Left lobe of liver (tissue), 2 donors: ENCODE data around the gene TIE1. TPM values are rescaled to one million over a fixed set of nuclear protein-coding genes. Genes with fewer than 3 reads are reported as not detected.

Experiments
- ATAC-seq: fragments of 200-7000 bp; cut with Tn5 transposase; one replicate; pipeline ENCODE4 v1.9.1; 2020; ENCODE audit warnings: mild to moderate bottlenecking, moderate library complexity
- DNase-seq: peaks from one replicate; pipeline ENCODE4 v3.0.0-alpha.2; 2020; ENCODE audit warnings: low spot score
- total RNA-seq: library from RNA; stranded (reverse); gene quantifications from one replicate; pipeline ENCODE4 v1.2.1, GENCODE V29; 2021
- donor health status: DM: no; HTN: no; CAD: no; lungs with moderate emphysema.
- donor health status: DM: no; HTN: yes; CAD: no.

The TIE1 gene
- total RNA-seq, 1 donor from 2014 or later, result 8.5 TPM

- no peak for ATAC-seq
- DNase-seq, result no peak
Observed at GRCh38 chr1:43292679-43293078, 8.1 kb upstream of the TIE1 start.

DNA sequence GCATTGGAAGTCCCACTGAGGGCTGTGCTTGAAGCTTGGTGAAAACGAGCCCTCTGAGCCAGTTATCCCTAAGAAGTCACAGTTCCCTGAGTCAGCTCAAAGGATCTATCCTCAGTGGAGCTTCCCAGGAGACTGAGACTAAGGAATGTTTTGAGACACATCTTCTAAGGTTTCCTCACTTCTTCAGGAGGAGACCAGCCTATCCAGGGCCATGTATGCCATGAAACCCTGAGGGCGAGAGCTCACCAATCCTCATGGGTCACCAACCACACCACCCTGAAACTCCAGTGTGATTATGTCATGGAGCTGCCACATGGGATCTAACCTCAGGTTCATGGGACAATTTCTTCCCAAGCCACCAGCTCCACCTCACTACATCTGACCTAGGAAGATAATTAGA lies 7.6 kb upstream of the TIE1 start:
- ATAC-seq, result no peak
- no peak for DNase-seq

DNA sequence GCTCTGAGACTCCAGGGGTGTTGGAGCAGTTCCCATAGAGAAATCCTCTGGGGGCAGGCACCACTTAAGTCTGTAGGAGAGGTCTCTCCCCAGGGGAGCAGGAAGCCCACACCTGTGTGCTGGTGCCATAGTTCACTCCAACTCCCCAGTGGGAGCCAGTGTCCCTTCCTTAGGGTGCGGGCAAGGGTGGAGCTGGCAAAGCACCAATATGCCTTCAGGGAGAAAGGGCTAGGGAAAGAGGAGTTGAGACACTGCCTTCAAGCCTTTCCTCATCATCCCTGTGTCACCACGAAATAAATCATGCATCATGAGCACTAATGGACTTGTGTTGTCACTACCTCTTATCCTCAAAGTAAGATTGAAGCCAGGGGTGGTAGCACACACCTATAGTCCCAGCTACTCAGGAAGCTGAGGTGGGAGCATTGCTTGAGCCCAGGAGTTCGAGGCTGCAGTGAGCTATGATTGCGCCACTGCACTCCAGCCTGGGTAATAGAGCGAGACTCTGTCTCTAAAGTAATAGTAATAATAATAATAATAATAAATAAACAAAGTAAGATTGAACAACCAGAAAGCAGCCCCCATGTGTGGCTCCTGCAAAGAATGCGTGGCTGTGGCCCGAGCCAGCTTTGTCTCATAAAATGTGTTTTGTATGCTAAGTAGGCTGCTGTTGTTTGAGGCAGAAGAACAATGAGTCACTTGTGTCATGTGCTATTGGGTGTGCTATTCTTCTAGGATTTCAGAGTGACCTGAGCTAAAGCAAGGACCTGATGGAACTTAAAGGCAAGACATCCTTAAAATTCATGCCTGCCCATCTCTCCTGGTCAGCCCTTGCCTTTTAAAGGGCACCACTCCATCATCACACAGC lies 6.7 kb upstream of the TIE1 start:
- DNase-seq (no peak), ATAC-seq (no peak)

- DNase-seq (no peak), ATAC-seq (no peak)
Observed at GRCh38 chr1:43294761-43295160, 6.0 kb upstream of the TIE1 start.

DNA sequence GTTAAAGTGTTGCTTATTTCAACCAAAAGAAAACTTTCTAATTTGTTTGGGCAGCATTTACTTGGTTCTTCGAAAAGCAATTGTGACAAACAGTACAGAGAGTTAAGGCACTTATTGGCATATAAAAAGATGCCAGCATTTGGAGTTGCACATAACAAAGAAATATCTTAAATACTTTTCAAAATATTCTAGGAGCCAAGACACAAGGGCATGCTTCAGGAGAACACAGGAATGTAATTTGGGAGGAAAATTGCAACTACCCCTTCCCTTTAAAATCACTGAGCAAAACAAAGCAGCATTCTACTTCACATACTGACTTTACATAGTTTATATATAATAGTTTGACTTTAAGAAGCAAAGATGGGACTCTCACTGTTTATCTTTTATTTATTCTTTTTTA lies 4.6 kb upstream of the TIE1 start:
- no peak for ATAC-seq
- no peak for DNase-seq

GRCh38 chr1:43298055-43298454 lies 2.7 kb upstream of the TIE1 start:
- ATAC-seq (no peak), DNase-seq (no peak)

GRCh38 chr1:43299101-43299500 lies 1.7 kb upstream of the TIE1 start:
- DNase-seq, result no peak
- ATAC-seq, result no peak

GRCh38 chr1:43302201-43302600 lies 1.4 kb downstream of the TIE1 start:
- ATAC-seq (no peak), DNase-seq (no peak)

DNA sequence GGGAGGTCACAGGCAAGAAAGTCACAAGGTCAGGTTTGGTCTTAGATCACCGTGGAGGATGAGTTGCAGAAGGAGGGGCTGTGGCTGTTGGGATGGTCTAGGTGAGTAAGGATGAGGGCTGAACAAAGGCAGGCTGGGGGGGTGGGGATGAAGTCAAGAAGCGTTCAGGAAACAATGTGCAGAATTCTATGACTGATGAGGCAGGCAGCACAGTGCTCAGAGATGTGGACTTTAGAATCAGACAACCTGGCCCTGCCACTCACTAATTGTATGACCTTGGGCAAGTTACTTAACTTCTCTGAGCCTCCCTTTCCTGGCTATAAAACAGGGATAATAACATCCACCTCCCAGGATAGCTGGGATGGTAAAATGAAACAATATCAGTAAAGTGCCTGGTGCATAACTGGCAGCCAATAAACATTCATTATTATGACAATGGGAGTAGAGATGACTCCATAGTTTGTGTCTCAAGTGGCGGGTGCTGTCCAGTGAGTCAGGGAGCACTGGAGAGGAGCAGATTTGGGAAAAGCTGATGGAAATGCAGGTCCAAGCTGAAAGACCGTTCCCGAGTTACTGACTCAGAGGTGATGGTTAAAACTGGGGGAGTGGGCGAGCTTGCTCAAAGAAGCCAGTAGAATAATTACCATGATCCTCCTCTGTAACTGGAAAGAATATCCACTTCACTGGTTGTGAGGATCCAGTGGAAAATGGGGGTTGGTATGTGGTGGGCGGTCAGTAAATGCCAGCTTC lies 2.1 kb downstream of the TIE1 start:
- no peak for DNase-seq
- no peak for ATAC-seq

- DNase-seq, result peak; percentile 64
- ATAC-seq, result peak; percentile 88
Observed at GRCh38 chr1:43303471-43304313, 2.9 kb downstream of the TIE1 start.

DNA sequence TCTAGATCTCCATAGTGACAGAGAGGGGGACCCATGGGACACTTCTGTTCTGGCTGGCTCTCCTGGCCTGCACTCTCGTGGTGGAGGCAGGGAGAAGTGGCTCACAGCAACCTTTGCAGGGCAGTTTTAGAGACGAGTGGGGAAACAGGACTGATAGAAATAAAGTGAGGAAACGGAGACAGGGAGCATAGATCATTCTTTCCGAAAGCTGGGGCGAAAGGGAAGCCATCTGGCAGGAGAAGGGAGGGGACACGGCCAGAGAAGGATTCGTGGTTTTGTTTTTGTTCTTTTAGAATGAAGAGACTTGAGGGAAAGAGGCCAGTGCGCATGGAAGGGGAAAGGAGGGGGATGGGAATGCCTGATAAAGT lies 3.5 kb downstream of the TIE1 start:
- peak; percentile 44 for ATAC-seq
- DNase-seq, result no peak

GRCh38 chr1:43304771-43305300 lies 4.1 kb downstream of the TIE1 start:
- DNase-seq, result no peak
- ATAC-seq, result no peak

DNA sequence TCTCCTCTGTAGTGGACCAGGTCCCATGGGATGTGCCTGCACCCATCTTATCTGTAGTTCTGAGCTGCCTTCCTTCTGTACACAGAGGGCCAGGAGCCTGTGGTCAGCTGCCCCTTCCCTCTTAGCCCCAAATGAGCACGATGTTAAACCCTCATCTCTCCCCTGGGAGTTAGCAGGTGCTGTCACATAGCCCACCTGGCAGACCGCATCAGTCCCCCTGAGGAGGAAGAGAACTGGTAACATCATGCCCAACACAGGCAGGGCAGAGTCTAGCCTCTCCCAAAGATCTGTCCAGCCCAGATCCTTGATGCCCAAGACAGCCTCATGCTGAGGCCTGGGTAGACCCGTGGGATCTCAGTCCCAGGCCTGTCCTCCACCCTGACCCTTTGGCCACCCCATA lies 4.7 kb downstream of the TIE1 start:
- DNase-seq, result no peak
- ATAC-seq, result no peak

DNA sequence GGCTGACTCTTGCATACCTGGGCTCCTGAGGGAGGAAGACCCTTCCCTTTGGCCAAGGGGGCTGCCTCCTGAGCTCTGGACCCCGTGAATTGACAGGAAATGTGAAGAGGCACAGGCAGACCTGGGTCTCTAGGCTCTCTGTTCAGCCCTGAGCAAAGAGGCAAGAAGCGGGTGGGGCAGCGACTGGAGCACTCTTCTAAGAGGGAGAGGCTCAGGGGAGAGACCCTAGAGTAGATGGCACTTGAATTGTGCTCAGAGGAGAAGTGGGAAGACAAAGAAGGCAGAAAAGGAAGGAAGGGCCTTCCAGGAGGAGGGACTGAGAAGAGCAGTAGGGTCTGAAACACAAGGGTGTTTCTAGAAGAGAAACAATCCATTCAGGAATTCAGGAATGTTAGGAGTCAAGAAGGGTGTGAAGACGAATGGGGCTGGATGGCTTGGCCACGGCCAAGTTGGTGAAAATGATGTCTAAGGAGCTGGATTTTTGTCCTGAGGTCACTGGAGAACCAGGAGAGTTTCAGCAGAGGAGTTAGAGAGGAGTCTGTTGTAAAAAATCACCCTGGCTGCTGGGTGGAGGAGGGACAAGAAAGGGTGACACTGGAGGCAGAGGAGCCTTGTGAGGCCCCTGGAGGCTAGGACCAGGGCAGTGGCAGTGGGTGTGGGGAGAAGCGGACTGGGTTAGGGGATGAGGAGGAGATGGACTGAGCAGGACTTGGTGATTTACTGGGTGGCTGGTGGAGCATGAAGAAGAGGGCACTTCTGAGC lies 5.3 kb downstream of the TIE1 start:
- DNase-seq (no peak), ATAC-seq (no peak)

- ATAC-seq (peak; percentile 16), DNase-seq (no peak)
Observed at GRCh38 chr1:43306688-43307457, 6.1 kb downstream of the TIE1 start.

DNA sequence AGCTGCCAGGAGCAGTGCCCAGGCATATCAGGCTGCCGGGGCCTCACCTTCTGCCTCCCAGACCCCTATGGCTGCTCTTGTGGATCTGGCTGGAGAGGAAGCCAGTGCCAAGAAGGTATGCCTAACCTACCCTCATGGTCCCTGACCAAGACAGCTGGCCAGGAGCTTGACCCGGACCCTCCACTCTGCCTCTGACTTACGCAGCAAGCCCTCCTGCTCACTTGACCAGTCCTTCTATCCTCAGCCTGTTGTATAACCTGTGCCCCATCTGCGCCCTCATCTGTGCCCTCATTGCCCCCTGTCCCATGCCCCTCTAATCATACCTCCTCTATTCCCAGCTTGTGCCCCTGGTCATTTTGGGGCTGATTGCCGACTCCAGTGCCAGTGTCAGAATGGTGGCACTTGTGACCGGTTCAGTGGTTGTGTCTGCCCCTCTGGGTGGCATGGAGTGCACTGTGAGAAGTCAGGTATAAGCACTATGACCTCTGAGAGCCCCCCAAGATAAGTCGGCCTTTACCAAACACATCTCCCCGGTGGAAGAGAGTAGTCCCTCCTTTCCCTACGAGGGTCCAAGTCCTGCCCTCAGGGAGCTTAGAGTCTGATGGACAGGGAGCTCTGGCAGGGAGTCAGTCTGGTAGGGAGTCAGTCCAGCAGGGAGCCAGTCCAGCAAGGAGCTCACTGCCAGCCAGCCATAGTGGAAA lies 6.8 kb downstream of the TIE1 start:
- ATAC-seq, result no peak
- DNase-seq, result no peak

DNA sequence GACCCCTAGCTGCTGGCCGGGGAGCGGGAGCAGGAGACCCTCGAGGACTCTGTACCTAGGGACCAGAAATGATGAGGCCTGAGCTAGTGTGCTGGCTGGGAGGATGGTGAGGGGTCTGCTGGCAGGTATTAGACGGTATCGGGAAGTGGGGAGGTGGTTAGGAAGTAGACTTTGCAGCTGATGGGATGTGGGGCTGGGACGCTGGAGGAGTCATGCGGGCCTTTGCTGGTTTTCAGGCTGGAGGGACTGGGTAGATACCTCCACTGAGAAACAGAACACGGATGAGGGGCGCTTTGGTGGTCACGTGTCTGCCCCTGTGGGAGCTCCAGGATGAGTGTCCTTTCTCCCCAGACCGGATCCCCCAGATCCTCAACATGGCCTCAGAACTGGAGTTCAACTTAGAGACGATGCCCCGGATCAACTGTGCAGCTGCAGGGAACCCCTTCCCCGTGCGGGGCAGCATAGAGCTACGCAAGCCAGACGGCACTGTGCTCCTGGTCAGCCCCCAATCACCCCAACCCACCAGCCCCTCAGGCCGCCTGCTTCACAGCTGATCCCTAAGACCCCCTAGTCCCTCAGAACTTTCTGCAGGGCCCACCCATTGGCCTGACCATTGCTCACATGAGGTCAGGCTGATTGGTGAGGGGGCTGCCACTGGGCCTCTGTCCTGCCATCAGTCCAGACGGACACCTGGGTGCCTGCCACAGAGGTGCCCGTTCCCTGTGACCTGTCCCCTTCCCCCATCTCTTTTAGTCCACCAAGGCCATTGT lies 8.0 kb downstream of the TIE1 start:
- ATAC-seq, result no peak
- no peak for DNase-seq

GRCh38 chr1:43309405-43310025 lies 8.7 kb downstream of the TIE1 start:
- DNase-seq, result no peak
- ATAC-seq, result no peak
